Measurements from ENCODE around the gene RFX2. TPM values are rescaled to one million over a fixed set of nuclear protein-coding genes. Genes with fewer than 3 reads are reported as not detected.
"Not testable (repeated sequence)": the region's sequence is repeated elsewhere in the genome, so short reads cannot be mapped to it uniquely, and the experiment has no call there.

The RFX2 gene
- total and polyA plus RNA-seq, 9 donors = 5.9 to 31.2 (median 13.3) TPM

- DNase-seq = peak in 1 of 5 donors; percentile 11
- intact Hi-C loops (cut with DNase I) = no loop called here
- no peaks in the 10 kb centered on the region for H3K36me3 ChIP-seq
- no peaks in the 10 kb centered on the region for H3K9me3 ChIP-seq
- TF ChIP-seq EP300 (IDR thresholded peaks at IDR 0.05) (no peak), CTCF (IDR thresholded peaks at IDR 0.05) (no peak), POLR2A (IDR thresholded peaks at IDR 0.05) (no peak)
- no peaks in the 10 kb centered on the region for H3K4me1 ChIP-seq (ENCODE audit: insufficient read depth)
- no peak overlapping the region for H3K4me3 ChIP-seq
- no peak overlapping the region for H3K27ac ChIP-seq
- WGBS, 3 donors = 55 to 72% (median 56%) methylated on average over 4 of the region's 4 CpGs
- H3K27me3 ChIP-seq = no peaks in the 10 kb centered on the region
Measured at GRCh38 chr19:6032381-6032780, 77.9 kb downstream of the RFX2 start.

- H3K27ac ChIP-seq = no peak overlapping the region
- no peak for DNase-seq
- WGBS, 3 donors = 82 to 89% (median 88%) methylated on average over 3 of the region's 3 CpGs
Measured at GRCh38 chr19:6030214-6030507, 80.1 kb downstream of the RFX2 start.

GRCh38 chr19:6026390-6027227, 83.7 kb downstream of the RFX2 start:
- intact Hi-C loops (cut with DNase I) = loop anchor here in 1 of 4 donors (10.0 kb wide), 1 partner anchor 242 kb away; the partner anchor contains the start of gene PRR22
- peaks cover 3% of the 10 kb centered on the region for H3K4me1 ChIP-seq (ENCODE audit: insufficient read depth)
- 94 to 95% (median 95%) methylated on average over 30 of the region's 30 CpGs for WGBS, 3 donors
- H3K27me3 ChIP-seq = no peaks in the 10 kb centered on the region
- no peak overlapping the region for H3K27ac ChIP-seq
- TF ChIP-seq POLR2A (IDR thresholded peaks at IDR 0.05) (no peak), CTCF (IDR thresholded peaks at IDR 0.05) (no peak), EP300 (IDR thresholded peaks at IDR 0.05) (no peak)
- DNase-seq = peak in 1 of 5 donors; percentile 13
- no peaks in the 10 kb centered on the region for H3K36me3 ChIP-seq
- no peak overlapping the region for H3K4me3 ChIP-seq
- H3K9me3 ChIP-seq = no peaks in the 10 kb centered on the region

More at GRCh38 chr19:6030214-6030507, 80.1 kb downstream of the RFX2 start:
- Histone ChIP-seq H3K4me3 (no peak overlapping the region), H3K4me1 (ENCODE audit: insufficient read depth) (no peaks in the 10 kb centered on the region), H3K27me3 (no peaks in the 10 kb centered on the region), H3K9me3 (no peaks in the 10 kb centered on the region), H3K36me3 (no peaks in the 10 kb centered on the region)
- intact Hi-C loops (cut with DNase I) = no loop called here
- TF ChIP-seq POLR2A (IDR thresholded peaks at IDR 0.05) (no peak), EP300 (IDR thresholded peaks at IDR 0.05) (no peak), CTCF (IDR thresholded peaks at IDR 0.05) (no peak)

GRCh38 chr19:6024756-6025155, 85.5 kb downstream of the RFX2 start:
- intact Hi-C loops (cut with DNase I) = loop anchor here in 3 of 4 donors (5.0 to 10.0 kb wide), 2 partner anchors 37 to 240 kb away; partner anchors contain the start of gene PRR22 (in 1 of the 3)
- not testable (repeated sequence) for H3K9me3 ChIP-seq, H3K36me3 ChIP-seq

GRCh38 chr19:6023936-6024335, 86.4 kb downstream of the RFX2 start:
- intact Hi-C loops (cut with DNase I) = loop anchor here in 3 of 4 donors (5.0 to 10.0 kb wide), 2 partner anchors 37 to 239 kb away; partner anchors contain the start of gene PRR22 (in 1 of the 3)
- Histone ChIP-seq H3K9me3 (no peaks in the 10 kb centered on the region), H3K27ac (no peak overlapping the region), H3K4me3 (no peak overlapping the region), H3K4me1 (ENCODE audit: insufficient read depth) (peaks cover 3% of the 10 kb centered on the region), H3K36me3 (no peaks in the 10 kb centered on the region), H3K27me3 (no peaks in the 10 kb centered on the region)
- no peak for DNase-seq
- TF ChIP-seq POLR2A (IDR thresholded peaks at IDR 0.05) (no peak), CTCF (IDR thresholded peaks at IDR 0.05) (no peak), EP300 (IDR thresholded peaks at IDR 0.05) (no peak)
- 86 to 88% (median 87%) methylated on average over 12 of the region's 12 CpGs for WGBS, 3 donors

More at GRCh38 chr19:6024756-6025155, 85.5 kb downstream of the RFX2 start:
- DNase-seq; H3K27ac ChIP-seq; H3K4me1 ChIP-seq (ENCODE audit: insufficient read depth); H3K4me3 ChIP-seq; H3K27me3 ChIP-seq: not testable (repeated sequence)
- 95 to 96% (median 95%) methylated on average over 25 to 27 of the region's 27 CpGs for WGBS, 3 donors

Measured in ovary (tissue), 9 donors.